Dermis lymphatic vessel endothelial cell (primary cell): ENCODE results near the gene LAPTM5. TPM values are rescaled to one million over a fixed set of nuclear protein-coding genes. Genes with fewer than 3 reads are reported as not detected.

ENCODE experiments used
- total RNA-seq: library from RNA; depleted of rRNA; stranded (reverse); fragments of >200 nt; gene quantifications from 2 replicates; pipeline ENCODE4 v1.2.1, GENCODE V29; 2014

The LAPTM5 gene, protein sequence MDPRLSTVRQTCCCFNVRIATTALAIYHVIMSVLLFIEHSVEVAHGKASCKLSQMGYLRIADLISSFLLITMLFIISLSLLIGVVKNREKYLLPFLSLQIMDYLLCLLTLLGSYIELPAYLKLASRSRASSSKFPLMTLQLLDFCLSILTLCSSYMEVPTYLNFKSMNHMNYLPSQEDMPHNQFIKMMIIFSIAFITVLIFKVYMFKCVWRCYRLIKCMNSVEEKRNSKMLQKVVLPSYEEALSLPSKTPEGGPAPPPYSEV
- total RNA-seq: 34.4 and 54.1 TPM in 2 replicates

GRCh38 chr1:30757352-30758120, at the start of gene LAPTM5:
TSS of gene LAPTM5 (minus strand) at chr1:30757774. CDS start at chr1:30757745, 29 bp downstream.

DNA sequence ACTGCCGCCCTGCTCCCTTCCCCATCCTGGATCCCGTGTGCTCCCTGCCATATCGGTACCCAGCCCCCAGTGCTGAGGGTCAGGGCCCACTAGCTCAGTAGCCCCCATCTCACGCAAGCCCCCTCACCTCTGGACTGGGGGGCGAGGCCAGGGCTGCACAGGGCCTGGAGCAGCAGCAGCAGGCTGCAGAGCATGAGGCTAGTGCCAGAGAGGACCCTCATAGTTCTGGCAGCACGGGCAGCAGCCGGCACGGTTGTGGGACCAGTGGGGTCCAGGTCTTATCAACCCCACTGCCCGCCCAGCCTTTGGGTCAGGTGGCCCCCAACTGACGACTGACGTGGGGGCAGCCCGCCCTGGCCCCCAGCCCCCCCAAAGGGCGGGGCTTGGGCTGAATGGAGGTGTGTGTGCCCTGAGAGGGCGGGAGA, 34.2 kb downstream of the LAPTM5 start, which contains the start of gene MATN1:
Gene MATN1, minus strand, starts transcription at position 255 of the 425 bp plus-strand sequence. Its CDS starts 34 bp downstream, at position 221.

Other genes with a start within 250 kb of the LAPTM5 start
- 0.09 TPM in 1 of 2 replicates, not detected in the other for gene MATN1, start 34.2 kb downstream of the LAPTM5 start, total RNA-seq
- gene SDC3, start 151.0 kb upstream of the LAPTM5 start, total RNA-seq: 43.4 and 47.8 TPM in 2 replicates